ENCODE results near the gene WDR1.

WDR1 gene

DNA sequence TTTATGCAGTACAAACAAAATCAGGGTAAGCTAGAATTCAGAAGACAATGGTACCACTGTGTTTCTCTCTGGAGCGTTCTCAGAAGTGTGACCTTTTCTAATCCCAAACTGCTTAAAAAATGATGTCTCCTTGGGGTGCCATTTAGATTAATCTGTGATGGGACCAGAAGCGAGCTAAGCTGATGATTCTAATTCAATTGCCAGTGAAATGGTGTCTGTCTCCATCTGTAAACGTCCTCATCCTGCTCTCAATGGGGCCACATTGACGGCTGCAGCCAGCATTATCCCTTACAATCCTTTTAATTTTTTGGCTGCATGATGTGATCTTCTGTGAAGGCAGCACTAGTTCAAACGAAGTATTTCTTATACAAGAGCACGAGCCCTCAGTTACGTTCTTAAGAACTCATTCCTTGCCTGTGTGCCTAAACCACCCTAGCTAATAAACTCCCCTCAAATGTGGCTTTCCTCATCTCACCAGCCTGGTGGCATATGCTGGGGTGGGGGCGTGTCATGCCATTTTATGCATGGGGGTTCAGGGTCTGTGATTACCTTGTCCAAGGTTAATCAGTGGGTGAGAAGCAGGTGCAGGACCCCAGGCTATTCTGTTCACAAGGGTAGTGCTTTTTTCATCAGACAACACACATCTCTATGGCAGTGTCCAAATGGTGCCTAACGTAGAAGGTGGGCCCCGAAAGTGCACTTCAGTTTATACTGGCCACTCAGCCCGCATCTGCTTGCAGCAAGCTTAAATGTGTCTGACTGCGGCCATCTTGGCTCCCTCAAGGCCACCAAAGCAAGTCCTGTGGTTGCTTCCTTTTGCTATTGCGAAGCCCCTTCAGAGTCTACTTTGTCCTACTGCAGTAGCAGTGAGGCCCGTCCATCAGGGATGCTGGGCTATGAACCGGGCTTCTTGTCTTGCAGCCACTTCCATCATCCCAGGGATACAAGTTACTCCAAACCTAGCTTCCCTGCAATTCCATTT, 49.6 kb downstream of the WDR1 start:
- peak in 1 of 2 experiments; percentile 14 for DNase-seq

DNA sequence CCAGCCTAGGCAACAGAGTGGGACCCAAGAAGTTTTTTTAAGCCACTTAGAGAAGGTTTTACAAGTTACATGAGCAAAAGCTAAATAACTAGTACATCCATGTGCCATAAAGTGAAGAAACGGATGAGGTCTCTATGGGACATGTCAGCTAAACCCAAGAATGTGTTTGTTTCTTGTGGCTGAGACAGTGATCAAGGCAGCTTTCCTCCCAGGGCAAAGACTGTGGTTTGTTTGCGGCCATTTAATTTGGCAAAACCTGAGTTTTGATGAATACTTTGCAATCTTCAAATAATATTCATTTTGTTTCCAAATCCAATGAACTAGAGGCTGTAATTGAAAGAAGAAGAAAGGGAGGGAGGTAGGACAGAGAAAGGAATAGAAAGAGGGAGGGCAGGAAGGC, 50.4 kb downstream of the WDR1 start:
- DNase-seq: no peak

DNA sequence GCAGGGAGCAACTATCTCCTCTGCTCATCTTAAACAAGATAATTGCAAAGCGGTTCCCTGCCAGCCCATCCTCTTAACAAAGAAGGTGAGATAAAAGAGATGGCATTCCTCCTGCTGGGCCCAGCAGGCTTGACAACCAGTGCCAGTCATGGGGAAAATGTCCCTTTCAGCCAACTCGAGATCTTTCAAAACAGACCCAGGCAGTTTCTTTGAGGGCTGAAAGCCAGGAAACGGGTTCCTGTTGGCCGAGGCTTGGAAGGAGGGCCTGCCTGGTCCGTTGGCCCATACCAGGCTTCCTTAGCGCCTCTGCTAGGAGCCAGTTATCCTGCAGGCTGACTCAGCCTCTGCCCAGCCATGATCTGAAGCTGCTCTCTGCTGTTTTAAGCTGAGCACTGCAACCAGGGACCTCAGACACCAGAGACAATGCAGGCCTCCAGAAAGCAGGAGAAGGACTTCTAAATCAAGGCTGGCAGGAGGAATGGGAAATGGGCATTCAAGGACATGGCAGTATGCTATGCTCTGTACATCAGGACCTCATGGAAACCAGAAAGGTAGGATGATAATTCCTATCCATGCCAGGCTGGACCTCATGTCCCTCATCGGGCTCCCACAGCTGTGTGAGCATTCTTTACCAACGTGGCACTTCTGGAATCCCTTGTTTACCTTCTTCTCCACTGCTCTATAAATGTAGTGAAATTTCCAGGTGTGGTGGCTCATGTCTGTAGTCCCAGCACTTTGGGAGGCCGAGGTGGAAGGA, 52.9 kb downstream of the WDR1 start:
- peak in 1 of 2 experiments; percentile 10 for DNase-seq

DNA sequence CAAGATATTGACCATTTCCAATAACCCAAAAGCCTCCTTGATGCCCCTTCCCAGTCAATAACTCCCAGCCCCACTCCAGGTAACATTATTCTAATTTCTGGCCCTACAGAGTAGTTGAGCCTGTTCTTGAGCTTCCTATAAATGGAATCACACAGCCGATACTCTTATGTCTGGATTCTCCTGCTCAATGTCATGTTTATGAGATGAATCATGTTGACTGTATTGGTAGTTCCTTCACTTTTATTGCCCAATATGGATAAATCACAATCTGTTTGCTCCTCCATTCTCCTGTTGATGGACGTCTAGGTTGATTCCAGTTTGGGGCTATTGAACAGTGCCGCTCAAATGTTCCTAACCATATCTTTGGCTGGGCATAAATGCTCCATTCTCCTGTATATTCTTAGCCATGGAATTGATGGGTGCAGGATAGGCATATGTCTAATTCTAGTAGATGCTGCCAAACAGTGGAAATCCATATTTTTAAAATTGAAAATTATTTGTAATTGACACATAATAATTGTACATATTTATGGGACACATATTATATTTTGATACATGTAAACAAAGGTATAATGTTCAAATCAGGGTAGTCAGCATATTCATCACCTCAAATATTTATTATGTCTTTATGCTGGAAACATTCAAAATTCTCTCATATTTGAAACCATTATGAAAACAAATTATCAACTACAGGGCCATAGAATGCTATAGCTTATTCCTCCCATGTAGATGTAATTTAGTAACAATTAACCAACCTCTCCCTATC, 54.8 kb downstream of the WDR1 start:
- no peak for DNase-seq

DNA sequence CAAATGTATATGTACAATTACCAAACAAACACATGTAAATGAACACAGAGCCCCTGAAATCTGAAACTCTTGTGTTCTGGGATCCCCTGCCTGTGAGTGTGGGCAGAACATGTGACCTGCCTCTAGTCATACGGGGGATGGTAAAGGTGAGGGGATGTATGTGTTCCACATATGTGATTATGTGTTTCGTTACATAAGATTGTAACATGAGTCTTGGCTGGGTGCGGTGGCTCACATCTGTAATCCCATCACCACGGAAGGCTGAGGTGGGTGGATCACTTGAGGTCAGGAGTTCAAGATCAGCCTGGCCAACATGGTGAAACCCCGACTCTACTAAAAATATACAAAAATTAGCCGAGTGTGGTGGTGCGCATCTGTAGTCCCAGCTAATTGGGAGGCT, 58.2 kb downstream of the WDR1 start:
- no peak for DNase-seq

DNA sequence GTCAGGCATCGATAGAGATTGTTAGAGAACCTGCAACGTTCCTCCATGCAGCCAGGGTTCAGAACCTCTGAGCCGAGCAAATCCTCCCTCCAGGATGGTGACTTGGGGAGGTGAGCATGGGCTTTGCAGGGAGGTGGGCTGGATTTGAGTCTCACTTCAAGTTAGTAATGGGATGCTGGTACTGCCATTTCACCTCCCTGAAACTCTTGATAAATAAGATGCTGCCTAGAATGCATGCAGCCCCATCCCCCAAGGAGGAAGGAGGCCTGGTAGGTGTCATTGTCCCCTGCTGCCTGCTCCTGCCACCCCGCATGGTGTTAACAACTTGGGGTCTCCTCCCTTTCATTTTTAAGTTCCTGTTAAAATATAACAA, 59.6 kb downstream of the WDR1 start:
- DNase-seq: no peak

DNA sequence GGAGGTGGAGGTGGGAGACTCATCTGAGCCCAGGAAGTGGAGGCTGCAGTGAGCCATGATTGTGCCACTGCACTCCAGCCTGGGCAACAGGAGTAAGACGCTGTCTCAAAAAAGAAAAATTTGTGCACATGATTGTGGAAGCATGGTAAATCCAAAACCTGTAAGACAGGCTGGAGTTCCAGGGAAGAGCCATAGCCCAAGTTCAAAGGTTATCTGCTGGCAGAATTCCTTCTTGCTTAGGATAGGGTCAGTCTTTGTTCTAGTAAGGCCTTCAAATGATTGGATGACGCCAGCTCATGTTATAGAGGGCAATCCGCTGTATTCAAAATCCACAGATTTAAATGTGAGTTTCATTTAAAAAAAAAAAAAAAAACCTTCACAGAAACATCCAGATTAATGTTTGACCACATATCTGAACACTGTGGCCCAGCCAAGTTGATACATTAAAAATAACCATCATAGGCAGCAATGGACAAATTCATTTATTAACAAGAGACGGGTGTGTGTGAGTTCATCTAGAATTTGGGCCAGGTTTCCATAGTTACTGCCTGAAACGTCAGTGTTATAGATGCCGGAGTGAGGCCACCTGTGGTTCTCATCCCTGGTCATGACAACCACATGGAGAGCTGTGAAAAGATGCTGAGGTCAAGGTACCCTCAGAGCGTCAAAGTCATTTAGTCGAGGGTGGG, 60.1 kb downstream of the WDR1 start:
- no peak for DNase-seq

DNA sequence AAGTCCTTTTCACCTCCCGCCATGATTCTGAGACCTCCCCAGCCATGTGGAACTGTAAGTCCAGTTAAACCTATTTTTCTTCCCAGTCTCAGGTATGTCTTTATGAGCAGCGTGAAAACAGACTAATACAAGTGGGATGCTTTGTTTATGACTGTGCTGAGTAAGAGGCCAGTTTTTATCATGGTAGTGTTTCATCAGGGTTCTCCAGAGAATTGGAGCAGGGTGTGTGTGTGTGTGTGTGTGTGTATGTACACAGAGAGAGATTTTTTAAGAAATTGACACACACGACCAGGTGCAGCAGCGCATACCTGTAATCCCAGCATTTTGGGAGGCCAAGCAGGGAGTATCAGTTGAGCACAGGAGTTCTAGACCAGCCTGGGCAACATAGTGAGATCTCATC, 60.7 kb downstream of the WDR1 start:
- no peak for DNase-seq

DNA sequence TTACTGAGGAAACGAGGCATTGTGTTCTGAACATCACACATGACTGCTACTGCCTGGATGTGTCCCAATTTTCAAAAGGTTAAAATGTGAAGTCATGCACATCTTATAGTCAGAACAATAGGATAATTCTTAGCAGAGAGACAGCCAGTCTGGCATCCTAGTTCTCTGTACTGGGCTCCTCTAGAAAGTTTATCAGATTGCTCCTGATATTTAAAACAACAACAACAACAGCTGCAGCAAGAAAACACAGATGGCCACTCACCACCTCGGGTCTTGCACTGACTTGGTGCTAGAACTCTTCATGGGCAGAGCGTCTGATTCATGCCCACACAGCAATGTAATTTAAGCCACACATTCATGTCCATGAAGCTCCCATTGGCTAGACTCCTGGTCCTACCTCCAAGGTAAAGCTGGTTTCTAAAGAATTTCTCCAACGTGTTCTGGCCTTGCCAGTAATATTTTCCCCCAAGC, 62.0 kb downstream of the WDR1 start:
- DNase-seq: no peak

DNA sequence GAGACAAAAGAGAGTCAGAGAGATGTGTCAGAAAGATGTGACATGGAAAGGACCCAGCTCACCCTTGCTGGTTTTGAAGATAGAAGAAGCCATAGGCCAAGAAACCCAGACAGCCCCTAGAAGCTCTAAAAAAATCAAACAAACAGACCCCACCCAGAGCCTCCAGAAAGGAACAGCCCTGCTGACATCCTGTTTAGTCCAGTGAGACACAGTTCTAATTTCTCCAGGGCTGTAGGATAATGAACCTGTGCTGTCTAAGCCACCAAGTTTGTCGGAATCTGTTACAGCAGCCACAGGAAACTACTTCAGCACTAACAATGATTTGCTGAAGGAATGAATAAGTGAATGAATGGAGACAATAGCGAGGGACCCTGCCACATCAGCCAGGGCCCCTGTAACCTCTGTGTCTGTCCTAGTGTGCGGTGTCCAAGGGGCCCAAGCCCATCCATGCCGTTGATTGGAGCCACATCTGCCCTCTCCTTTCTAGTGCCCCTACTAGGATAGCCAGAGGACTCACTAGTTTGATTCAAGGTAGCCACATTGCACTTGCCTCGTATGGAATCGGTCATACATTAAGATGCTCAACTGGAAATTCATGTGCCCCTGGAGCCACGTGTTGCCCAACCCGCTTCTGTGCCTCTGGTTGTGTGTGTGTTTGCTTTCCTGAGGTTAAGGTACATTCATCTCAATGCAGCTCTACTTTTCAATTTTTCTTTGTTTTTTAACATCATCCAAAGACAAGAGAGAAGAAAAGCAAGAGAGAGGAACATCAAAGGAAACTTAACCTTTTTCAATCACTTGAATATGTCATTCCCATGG, 62.8 kb downstream of the WDR1 start:
- no peak for DNase-seq

DNA sequence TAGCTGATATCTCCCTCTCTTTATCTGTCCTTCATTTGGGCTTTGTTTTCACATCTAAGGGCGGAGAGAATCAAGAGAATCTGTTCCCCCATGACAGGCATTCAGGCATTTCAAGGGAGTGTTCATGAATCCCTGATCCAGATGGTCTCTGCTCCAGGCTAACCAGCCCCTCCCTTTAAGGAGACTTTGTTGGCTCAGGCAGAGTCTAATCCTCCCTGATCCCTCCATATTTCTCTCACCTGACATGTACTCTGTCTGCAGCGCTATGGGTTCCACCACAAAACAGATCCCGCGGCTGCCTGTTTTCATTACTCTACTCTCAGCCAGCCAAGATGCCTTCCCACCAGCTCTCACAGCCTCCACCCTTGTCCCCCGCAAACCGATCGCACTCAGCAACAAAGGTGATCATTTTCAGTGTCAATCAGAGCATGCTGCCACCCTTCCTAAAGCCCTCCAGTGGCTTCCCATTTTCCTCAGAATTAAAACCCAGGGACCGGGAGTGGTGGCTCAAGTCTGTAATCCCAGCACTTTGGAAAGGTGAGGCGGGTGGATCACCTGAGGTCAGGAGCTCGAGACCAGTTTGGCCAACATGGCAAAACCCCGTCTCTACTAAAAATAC, 65.0 kb downstream of the WDR1 start:
- no peak for DNase-seq

DNA sequence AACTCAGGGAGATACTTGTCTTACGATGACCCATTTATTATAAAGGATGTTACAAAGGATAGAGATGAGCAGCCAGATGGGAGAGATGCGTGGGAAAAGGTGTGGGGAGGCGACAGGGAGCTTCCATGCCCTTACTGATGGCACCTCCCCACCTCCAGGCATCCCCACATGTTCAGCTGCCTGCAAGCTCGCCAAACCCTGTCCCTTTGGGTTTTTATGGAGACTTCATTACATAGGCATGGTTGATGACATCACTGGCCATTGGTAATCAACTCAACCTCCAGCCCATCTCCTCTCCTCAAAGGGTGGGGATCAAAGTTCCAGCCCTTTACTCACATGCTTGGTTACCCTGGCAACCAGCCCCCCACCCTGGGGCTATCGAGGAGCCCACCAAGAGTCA, 65.9 kb downstream of the WDR1 start:
- no peak for DNase-seq

DNA sequence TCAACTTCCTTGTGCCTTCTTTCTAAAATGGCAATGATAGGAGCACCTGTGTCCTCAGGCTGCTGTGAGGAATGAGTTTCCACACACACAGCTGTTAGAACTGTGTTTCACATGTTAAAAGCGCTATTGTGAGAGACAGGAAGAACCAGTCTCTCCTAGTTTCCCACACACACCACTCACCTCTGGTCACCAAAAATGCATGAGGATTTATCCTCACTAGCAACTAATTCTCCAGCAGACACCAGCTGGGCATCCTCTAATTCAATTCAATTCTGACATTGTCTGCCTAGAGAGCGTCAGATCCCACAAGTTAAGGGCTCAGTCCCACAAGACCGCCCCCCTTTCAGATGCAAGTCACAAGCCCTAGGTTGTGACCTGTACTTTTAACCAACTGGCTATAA, 66.3 kb downstream of the WDR1 start:
- no peak for DNase-seq

DNA sequence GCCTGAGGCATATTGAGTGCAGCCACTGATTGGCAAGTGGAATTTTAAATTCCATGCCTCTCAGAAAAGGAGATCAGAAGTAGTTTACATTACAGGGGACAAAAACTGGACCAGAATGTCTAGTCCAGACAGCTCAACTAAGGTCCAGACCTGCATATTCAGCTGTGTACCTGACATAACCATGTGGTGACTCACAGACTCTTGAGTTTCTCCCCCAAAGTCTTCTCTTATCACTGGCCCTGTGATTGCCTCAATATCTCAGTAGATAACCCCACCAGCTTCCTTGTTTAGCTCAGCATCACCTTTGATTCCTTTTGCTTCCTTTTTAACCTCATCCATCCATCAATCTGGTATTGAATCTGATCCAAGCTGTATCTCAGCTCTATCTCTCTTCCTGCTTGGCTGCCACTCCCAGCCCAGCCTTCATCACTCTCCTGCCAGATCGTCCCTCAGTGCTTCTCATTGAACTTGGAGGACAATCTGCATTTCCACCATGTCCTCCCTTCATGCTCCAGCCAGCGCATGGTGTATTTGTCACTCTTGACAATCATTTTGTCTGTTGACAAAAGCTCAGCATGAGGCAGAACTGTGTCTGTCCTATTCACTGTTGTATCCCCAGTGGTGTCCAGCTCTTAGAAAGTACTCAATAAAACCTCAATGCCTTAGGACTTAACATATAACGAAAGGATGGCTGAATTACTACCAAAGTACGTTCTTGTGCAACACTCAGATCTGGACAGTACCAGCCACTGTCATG, 67.5 kb downstream of the WDR1 start:
- DNase-seq: no peak

DNA sequence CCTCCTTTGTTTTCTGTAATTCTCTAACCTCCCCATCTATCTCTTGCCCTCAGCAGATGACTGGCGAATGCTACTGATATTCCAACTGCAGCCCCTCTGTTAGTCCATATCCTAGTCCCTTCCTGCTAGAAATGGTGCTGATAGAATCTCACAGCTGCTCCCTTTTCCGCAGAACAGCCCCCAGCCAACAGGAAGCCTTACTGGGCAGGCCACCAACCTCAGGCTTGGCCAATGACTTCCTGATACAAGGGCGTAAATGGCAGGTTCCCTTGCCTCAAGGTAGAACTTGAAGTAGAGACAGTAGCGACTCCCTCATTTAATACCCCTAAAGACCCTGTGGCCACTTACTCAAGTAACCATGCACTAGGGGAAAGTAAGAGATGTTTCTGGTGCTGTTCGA, 68.6 kb downstream of the WDR1 start:
- no peak for DNase-seq

DNA sequence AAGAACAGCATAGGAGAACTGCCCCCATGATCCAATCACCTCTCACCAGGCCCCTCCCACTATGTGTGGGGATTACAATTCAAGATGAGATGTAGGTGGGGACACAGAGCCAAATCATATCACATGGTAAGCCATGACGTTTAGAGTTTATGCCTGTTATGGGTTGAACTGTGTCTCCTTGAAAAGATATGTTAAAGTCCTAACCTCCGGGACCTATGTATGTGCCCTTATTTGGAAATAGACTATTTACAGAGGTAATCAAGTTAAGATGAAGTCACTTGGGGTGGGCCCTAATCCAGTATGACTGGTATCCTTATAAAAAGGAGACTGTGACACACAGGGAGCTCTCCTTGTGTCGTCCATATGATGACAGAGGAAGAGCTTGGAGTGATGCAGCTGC, 70.1 kb downstream of the WDR1 start:
- DNase-seq: no peak

DNA sequence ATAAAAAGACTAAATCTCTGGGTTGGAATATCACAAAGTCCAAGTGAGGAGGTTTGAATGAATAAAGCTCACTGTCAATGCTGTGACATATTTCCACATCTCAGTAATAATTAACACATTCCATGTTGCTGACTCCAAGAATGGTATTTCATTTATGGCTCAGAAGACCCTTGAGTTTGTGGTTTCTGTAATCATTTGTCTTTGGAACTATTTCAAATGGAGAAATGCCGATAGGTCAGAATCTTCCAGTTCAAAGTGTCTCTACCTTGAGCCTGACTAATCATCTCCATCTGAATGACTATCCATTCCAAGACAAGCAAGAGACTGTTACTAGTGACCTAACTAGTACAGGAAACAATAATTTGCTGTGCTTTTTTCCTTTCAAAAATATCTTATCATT, 71.1 kb downstream of the WDR1 start:
- DNase-seq: no peak

DNA sequence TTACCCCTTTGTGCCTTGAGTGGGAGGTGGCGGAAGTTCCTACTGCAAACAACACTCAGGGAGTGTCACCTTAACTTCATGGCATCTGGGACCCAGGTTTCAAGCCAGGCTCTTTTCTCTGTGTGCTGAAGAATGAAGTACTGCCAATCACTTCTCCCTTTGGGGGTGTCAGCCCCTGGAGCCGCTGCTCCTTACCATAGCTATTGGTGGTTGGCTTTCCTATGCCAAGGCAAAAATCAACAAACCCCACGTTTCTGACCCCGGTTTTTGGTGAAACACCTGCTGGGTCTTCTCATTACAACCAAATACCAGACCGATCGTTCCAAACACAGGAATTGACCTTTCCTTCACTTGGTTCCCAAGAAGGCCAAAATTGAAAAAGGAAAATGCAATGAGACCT, 75.6 kb downstream of the WDR1 start:
- no peak for DNase-seq

DNA sequence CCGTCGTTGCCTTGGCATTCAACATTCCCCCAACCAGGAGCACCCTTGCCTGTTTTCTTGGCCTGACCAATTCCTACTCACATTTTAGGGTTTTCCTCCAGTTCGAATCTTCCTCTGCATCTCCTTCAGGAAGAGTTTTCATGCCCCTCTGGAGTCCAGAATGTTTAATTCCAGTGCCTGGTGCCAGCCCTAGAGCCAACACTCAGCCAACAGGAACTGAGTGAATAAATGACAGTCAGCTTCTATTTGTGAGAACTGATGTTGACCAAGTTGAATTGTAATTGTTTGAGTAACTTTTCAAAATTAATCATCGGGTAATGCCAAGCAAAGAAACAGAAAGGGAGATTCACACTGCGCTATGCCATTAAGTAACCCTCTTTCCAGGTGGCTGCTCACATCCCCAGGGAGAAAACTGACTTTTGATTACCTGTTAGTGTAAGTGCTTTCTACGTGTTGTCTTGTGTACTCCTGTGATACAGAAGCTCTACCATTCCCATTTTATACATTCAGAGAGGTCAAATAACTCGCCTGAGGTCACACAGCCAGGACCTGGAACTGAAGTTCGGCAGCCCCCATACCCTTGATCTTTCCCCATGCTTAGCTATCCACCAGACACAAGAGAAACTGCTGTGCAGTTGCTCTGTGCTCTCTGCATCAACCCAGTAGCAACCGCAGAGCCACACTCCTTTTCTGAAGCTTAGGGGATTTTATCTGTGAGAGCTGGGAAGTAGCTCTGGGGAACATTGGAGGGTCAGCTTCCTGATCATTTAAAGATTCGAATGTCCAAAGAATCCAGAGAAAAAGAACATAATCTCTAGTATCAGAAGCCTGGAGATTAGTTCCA, 76.3 kb downstream of the WDR1 start:
- DNase-seq: no peak

All from activated T-cell treated with anti-CD3 and anti-CD28 coated beads, Interleukin-2, amount 50 U/mL, for 48 hours (primary cell).